Measurements from ENCODE around the gene ENTPD8.
A peak's percentile ranks its signal among the peaks of the same experiment; 100 is the strongest.

Gene ENTPD8

DNA sequence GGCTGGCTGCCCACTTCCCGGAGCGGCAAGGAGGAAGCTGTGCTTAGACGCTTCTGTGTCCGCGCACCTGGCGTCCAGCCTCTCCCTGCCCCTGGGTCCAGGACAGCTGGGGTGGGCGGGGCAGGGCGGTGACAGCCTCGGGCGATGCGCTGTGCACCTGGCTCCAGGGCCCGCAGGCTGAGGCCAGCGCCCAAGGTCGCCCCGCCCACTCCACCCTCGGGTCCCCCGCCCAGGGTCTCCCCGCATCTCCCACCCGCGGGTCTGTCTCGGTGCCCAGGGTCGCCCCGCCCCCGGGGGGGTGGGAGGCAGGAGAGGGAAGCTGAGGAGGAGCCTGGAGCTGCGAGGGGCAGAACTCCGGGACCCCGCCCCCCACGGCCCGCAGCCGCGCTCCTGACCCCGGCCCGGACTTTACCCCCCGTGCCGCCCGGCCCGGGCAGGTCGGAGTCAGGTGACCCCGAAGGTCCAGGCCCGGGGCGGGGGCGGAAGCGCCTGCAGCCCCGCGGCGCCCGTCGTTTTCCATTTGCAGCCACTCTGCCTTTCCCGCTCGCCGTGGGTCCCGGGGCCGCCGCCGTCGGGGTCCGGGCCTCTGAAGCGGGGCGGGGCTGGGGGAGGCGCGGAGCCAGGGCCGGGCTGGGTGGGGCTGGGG, at the start of gene ENTPD8:
Gene ENTPD8 (minus strand): TSS at position 69 of the 646 bp plus-strand sequence. CDS start 3,072 bp downstream, outside the sequence.
- no peak for DNase-seq (ENCODE audit: low read depth, low spot score)

- no peak for DNase-seq (ENCODE audit: low read depth, low spot score)
These were observed 49.5 kb upstream of the ENTPD8 start for GRCh38 chr9:137490532-137491186.

- no peak for DNase-seq (ENCODE audit: low read depth, low spot score)
These were observed 47.7 kb upstream of the ENTPD8 start for GRCh38 chr9:137488906-137489305.

- DNase-seq (ENCODE audit: low read depth, low spot score), result no peak
These were observed 47.1 kb upstream of the ENTPD8 start for GRCh38 chr9:137488327-137488653.

DNA sequence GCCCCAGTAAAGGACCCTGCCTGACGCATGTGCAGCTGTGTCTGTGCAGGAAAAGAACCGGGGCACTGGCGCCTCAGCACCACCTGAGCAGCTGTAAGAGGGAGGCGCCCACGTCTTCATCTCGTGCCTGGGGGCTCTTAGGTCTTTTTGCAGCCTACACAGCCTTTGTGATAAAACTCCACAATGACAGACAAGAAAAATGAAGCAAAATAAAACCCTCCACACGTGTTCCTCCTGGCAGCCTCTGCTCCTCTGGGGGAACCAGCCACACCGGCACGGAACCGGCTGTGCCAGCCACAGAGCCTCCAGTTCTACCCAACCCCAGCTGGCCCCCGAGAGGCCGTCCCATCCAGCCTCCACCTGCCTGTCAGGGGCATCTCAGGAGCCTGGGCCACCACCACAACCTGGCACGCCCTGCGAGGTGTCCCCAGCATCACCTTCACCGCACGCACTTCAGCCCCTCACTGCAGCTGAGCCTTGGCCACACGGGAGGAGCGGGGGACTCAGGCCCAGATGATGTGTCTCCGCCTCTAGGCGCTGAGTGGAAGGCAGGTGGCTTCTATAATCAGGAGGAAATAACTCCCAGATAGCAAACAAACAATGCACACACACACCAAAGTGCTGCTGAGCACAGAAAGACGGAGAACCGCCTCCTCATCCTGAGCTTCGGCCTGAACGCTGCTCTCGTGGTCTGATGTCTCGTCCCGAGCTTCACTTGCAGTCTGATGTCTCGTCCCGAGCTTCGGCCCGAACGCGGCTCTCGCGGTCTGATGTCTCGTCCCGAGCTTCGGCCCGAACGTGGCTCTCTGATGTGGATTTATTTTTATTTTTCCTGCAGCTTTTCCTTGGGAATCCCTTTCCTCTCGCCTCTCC, 46.5 kb upstream of the ENTPD8 start:
- DNase-seq (ENCODE audit: low read depth, low spot score), result no peak

- DNase-seq (ENCODE audit: low read depth, low spot score), result no peak
These were observed 45.6 kb upstream of the ENTPD8 start for GRCh38 chr9:137486545-137487453.

- no peak for DNase-seq (ENCODE audit: low read depth, low spot score)
These were observed 45.0 kb upstream of the ENTPD8 start for GRCh38 chr9:137486141-137486490.

GRCh38 chr9:137485343-137486140, 44.4 kb upstream of the ENTPD8 start:
- DNase-seq (ENCODE audit: low read depth, low spot score), result no peak

DNA sequence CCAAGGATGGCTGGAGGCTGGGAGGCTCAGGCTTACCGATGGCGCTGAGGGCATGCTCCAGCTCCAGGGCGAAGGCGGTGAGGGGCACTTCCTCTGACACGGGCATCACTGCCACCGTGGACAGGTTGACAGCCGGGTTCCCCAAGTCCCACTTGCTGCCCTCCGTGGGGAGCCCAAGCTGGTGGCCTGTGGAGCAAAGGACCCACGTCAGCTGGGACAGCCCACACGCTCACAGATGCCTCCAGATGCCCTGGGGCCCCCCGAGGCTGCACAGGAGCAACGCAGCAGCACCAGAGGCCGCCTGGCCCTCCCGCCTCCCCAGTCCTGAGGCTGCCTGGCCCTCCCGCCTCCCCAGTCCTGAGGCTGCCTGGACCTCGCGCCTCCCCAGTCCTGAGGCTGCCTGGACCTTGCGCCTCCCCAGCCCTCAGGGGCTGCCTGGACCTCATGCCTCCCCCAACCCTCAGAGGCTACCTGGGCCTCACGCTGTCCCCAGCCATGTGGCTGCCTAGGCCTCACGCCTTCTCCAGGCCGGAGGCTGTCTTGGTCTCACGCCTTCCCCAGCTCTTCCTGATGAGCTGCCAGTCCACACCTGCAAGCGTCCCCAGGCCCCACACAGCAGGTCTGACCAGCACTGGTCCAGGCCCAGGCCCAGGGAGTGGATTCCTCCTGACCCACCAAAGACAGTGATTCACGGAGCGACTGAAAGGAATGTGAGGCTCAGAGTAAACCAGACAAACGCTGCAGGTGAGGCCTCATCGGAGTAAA, 43.6 kb upstream of the ENTPD8 start:
- no peak for DNase-seq (ENCODE audit: low read depth, low spot score)

DNA sequence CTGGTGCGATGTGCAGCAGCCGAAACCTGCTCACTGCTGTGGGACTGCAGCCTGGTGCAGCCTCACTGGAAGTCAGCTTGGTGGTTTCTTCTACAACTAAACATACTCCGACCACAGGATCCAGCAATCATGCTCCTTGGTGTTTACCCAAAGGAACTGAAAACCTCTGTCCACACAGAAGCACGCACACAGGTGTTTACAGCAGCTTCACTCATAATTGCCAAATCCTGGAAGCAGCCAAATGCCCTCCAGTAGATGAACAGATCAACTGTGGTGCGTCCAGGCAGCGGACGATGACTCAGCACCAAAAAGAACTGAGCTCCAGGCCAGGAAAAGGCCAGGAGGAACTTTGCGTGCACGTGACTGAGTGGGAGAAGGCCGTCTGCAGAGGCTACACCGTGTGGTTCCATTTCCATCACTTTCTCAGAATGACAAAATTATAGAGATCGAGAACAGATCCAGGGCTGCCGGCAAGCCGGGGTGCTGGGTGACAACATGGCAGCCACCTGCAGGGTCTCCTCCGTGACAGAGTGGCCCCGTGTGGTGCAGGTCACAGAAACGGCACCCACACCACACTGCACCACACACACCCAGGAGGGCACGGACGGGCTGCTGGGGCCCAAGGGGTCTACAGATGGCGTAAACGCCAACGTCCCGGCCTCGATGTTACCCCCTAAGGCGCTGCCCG, 41.1 kb upstream of the ENTPD8 start:
- DNase-seq (ENCODE audit: low read depth, low spot score), result no peak

DNA sequence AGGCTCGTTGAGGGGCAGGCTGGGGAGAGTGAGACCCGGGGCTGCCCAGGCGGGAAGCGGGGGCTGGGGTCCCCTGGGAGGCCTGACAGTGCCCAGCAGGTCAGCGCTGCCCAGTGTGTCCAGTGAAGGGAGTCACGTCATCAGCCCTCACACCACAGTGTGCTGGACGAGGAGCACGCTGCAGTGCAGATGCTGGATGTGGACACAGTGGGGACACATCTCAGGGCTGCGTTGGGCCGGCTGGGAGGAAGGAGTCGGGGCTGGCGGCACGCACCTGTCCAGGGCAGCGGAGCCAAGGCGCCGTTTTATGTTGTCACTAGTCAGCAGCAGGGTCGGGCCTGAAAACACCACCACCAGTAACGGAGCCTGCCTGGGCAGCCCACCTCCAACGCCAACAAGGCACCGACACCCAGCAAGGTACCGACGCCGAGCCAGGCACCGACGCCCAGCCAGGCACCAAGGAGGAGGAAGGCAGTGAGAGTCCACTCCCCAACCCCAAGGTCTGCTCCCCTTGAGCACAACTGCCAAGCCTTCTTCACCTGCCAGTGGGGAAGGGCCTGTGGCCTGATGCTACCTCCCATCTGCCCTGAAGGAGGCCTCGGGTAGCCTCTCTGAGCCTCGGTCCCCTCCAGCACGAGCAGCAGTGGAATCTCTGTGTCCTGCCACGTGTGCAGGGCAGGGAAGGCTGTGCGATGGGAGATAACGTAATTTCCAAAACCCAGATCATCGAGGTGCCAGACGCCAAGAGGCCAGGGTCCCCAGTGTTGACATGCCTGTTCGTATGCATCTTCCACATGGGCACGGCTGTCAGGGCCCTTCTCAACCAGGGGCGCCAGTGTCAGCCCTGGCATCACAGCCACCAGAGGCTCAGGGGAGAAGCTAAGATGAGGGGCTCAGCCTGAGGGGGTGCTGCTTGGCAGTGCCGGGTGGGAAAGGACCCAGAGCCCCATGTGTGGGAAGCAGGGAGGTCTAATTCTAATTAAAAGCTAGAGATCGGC, 39.8 kb upstream of the ENTPD8 start:
- DNase-seq (ENCODE audit: low read depth, low spot score), result no peak

GRCh38 chr9:137479892-137480685, 38.9 kb upstream of the ENTPD8 start:
- DNase-seq (ENCODE audit: low read depth, low spot score), result no peak

DNA sequence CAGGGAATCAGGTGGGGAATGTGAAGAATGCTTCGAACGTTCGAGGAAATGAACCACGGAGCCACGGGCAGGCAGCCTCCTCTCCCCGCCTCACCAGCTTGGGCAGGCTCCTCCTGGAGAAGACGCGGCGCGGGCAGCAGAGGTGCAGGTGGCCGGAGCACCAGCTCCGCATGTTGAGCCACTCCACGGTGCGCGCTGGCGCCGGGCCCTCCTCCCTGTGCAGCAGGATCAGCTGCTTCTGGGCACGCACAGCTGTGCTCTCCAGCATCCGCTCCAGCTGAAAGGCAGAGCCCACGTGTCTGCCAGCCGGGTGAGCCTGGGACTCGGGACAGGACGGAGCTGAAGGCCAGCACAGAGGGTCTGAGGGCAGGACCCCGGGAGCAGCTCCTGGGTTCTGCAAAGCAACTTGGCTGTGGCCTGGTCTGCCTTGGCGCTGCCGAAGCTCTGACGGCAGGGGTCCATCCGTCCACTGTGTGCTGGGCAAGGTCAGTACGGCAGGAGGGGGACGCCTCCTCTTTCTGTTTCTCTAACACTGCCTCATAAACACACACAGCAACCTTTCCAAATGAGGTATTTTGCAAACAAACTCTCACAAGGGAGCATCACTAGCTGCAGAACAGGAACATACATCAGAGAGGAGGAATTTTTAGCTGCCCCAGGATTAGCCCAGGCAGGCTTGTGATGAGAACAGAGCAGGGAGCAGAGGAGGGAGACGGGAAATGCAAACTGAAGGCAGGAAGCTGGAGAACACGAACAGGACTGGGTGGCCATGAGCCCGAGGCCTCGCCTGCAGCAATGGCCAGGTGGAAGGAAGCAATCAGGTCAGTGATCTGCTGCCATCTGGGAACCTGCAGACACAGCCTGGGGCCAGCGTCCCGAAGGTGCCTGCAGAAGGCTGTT, 38.1 kb upstream of the ENTPD8 start:
- peak; percentile 88 for DNase-seq (ENCODE audit: low read depth, low spot score)

GRCh38 chr9:137478613-137478961, 37.4 kb upstream of the ENTPD8 start:
- no peak for DNase-seq (ENCODE audit: low read depth, low spot score)

GRCh38 chr9:137477778-137478612, 36.8 kb upstream of the ENTPD8 start:
- DNase-seq (ENCODE audit: low read depth, low spot score), result no peak

DNA sequence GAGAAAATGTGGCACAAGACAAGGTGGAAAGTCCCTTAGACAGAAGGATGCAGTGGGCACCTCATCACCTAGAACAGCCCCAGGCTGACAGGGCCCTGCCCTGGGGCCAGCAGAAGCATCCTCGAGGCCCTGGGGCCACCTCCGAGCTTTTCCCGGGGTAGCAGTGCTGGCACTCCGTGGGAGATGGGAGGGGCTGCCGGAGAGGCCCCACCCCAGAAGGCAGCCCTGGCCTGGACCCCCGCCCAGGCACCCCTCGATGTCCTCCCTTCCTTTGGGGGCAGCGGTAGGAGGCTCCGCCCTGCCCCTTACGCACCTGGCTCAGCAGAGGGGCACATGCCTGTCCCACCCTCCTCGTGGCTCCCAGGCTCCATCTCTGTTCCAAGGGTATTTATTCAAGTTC, 35.7 kb upstream of the ENTPD8 start:
- DNase-seq (ENCODE audit: low read depth, low spot score), result no peak

All from brain pericyte (primary cell).